Testis (tissue), 3 donors: ENCODE data around the gene SERPINB8. TPM values are rescaled to one million over a fixed set of nuclear protein-coding genes. Genes with fewer than 3 reads are reported as not detected.
A peak's percentile ranks its signal among the peaks of the same experiment; 100 is the strongest.

Source experiments
- DNase-seq: peaks from one replicate; pipeline ENCODE4 v3.0.0-alpha.2; 2019
- H3K27ac ChIP-seq, 2 donors: fragments of 200-600 bp; sonication (generic); one replicate each; pipeline ENCODE4 v1.5.1; 2019
- H3K27me3 ChIP-seq: fragments of 200-600 bp; sonication (generic); one replicate; pipeline ENCODE4 v1.5.1; 2019
- H3K36me3 ChIP-seq: fragments of 200-600 bp; sonication (generic); one replicate; pipeline ENCODE4 v1.5.1; 2017; ENCODE audit warnings: low read depth; ENCODE audit errors: missing control alignments
- H3K4me1 ChIP-seq: fragments of 200-600 bp; sonication (generic); one replicate; pipeline ENCODE4 v1.5.1; 2019
- H3K4me3 ChIP-seq, 2 donors: fragments of 200-600 bp; sonication (generic); one replicate each; pipeline ENCODE4 v1.5.1; 2017 to 2019
- H3K9me3 ChIP-seq: fragments of 200-600 bp; sonication (generic); one replicate; pipeline ENCODE4 v1.5.1; 2017
- CTCF ChIP-seq, 3 experiments: fragments of 450-650 bp in 2 of 3; fragments of 200-600 bp in 1 of 3; sonication (generic) in 1 of 3; IDR thresholded peaks; one replicate each; pipeline ENCODE4 v1.5.1; 2016 to 2019; ENCODE audit warnings: antibody characterized with exemption in 3 of 3, mild to moderate bottlenecking in 2 of 3, moderate library complexity in 1 of 3
- POLR2A ChIP-seq: fragments of 450-650 bp; IDR thresholded peaks from one replicate; pipeline ENCODE4 v1.6.1; 2017; ENCODE audit warnings: antibody characterized with exemption, mild to moderate bottlenecking, moderate library complexity
- WGBS, 2 donors: methylation state at CpG; one replicate each; pipeline ENCODE4 v1.1.5; 2018; 5-methylcytosine and 5-hydroxymethylcytosine counted together
- intact Hi-C: fragments of 100-400 bp; cut with DNase I; formaldehyde crosslinking; loops from one replicate; pipeline ENCODE4 v1.15.1; 2023; ENCODE audit warnings: low total_unique reads
- polyA plus RNA-seq: library from polyadenylated mRNA; stranded (reverse); fragments of 350-450 nt; fragmentation: Illumina TruSeq; extraction: RNeasy Lipid Tissue Mini Kit (QIAGEN cat#74804); gene quantifications from one replicate; pipeline ENCODE4 v1.2.3, GENCODE V29; 2014; ENCODE audit warnings: low read depth, low replicate concordance; ENCODE audit not compliant: insufficient read depth
- total RNA-seq, 2 donors: library from RNA; depleted of rRNA; stranded (reverse); fragments of >200 nt; gene quantifications; one replicate each; pipeline ENCODE4 v1.2.3, GENCODE V29; 2016

SERPINB8 gene
- total and polyA plus RNA-seq, 3 donors from 2014 or later: 4.9 to 7.2 (median 5.0) TPM

- TF ChIP-seq POLR2A: no peak
- TF ChIP-seq CTCF (IDR thresholded peaks at IDR 0.05): no peak
- Histone ChIP-seq H3K9me3 (no peaks in the 10 kb centered on the region), H3K36me3 (no peaks in the 10 kb centered on the region), H3K27ac (no peak overlapping the region), H3K4me3 (no peak overlapping the region), H3K4me1 (no peaks in the 10 kb centered on the region), H3K27me3 (no peaks in the 10 kb centered on the region)
- intact Hi-C loops: no loop called here
- DNase-seq: no peak
- 83 to 84% methylated on average over 4 of the region's 4 CpGs for WGBS, 2 donors
These were observed 13.1 kb upstream of the SERPINB8 start for GRCh38 chr18:63956755-63957154.

- TF ChIP-seq POLR2A: no peak
- no peak for TF ChIP-seq CTCF (IDR thresholded peaks at IDR 0.05)
- Histone ChIP-seq H3K27ac (no peak overlapping the region), H3K36me3 (no peaks in the 10 kb centered on the region), H3K9me3 (no peaks in the 10 kb centered on the region), H3K27me3 (no peaks in the 10 kb centered on the region), H3K4me3 (no peak overlapping the region), H3K4me1 (no peaks in the 10 kb centered on the region)
- DNase-seq: no peak
- intact Hi-C loops: loop anchor here (1.0 kb wide), 1 partner anchor 19 kb away; no protein-coding TSS in a partner anchor
- WGBS, 2 donors: 0 to 50% methylated on average over 1 of the region's 1 CpG
These were observed 9.0 kb upstream of the SERPINB8 start for GRCh38 chr18:63960891-63961290.

- WGBS, 2 donors: 75 to 76% methylated on average over 5 of the region's 5 CpGs
- Histone ChIP-seq H3K27me3 (no peaks in the 10 kb centered on the region), H3K4me1 (no peaks in the 10 kb centered on the region), H3K27ac (no peak overlapping the region), H3K36me3 (no peaks in the 10 kb centered on the region), H3K4me3 (no peak overlapping the region), H3K9me3 (no peaks in the 10 kb centered on the region)
- DNase-seq: no peak
- intact Hi-C loops: loop anchor here (1.0 kb wide), 1 partner anchor 19 kb away; no protein-coding TSS in a partner anchor
- TF ChIP-seq POLR2A: no peak
- TF ChIP-seq CTCF (IDR thresholded peaks at IDR 0.05): no peak
These were observed 8.4 kb upstream of the SERPINB8 start for GRCh38 chr18:63961435-63961980.

- H3K4me1 ChIP-seq: no peaks in the 10 kb centered on the region
- 65 to 82% methylated on average over 1 of the region's 1 CpG for WGBS, 2 donors
- H3K36me3 ChIP-seq: no peaks in the 10 kb centered on the region
- TF ChIP-seq CTCF (IDR thresholded peaks at IDR 0.05): no peak
- no peak for TF ChIP-seq POLR2A
- intact Hi-C loops: no loop called here
- H3K4me3 ChIP-seq: no peak overlapping the region
- no peaks in the 10 kb centered on the region for H3K9me3 ChIP-seq
- no peak for DNase-seq
- no peaks in the 10 kb centered on the region for H3K27me3 ChIP-seq
- H3K27ac ChIP-seq: no peak overlapping the region
These were observed 7.7 kb upstream of the SERPINB8 start for GRCh38 chr18:63962137-63962536.

- peak; percentile 54 for DNase-seq
- intact Hi-C loops: no loop called here
- Histone ChIP-seq H3K27ac (no peak overlapping the region), H3K36me3 (no peaks in the 10 kb centered on the region), H3K4me3 (no peak overlapping the region), H3K27me3 (no peaks in the 10 kb centered on the region), H3K9me3 (no peaks in the 10 kb centered on the region), H3K4me1 (no peaks in the 10 kb centered on the region)
- 71% methylated on average over 1 of the region's 1 CpG; no CpG with 5 or more reads in 1 of the 2 donors for WGBS, 2 donors
- TF ChIP-seq CTCF (IDR thresholded peaks at IDR 0.05) (peak in 1 of 3 experiments; percentile 56), POLR2A (no peak)
These were observed 6.1 kb upstream of the SERPINB8 start for GRCh38 chr18:63963615-63964256.
